HepG2 (cell line): Measurements from ENCODE around the gene VAC14. TPM values are rescaled to one million over a fixed set of nuclear protein-coding genes. Genes with fewer than 3 reads are reported as not detected.

Experiments
- ARHGAP35 ChIP-seq: sonication (generic); formaldehyde crosslinking; IDR thresholded peaks from 2 replicates; pipeline ENCODE4 v1.9.0; 2022; ENCODE audit warnings: mild to moderate bottlenecking, inconsistent platforms, moderate library complexity, missing genetic modification reagents, borderline replicate concordance
- DMAP1 ChIP-seq: IDR thresholded peaks from 2 replicates; pipeline ENCODE4 v1.6.1; 2016
- HDAC1 ChIP-seq: sonication (generic); formaldehyde crosslinking; IDR thresholded peaks from 2 replicates; pipeline ENCODE4 v1.5.1; 2020; ENCODE audit warnings: mild to moderate bottlenecking, missing genetic modification reagents
- MAZ ChIP-seq, 2 experiments: sonication (generic) in 1 of 2; formaldehyde crosslinking in 1 of 2; IDR thresholded peaks; 2 replicates each; pipeline versions ENCODE4 v1.5.0 to v1.6.1; 2012 to 2020; ENCODE audit warnings: low read depth in 2 of 2, mild to moderate bottlenecking in 2 of 2, borderline replicate concordance in 1 of 2, improper control_type of control experiment in 1 of 2, low read length in 1 of 2, missing genetic modification reagents in 1 of 2, moderate library complexity in 1 of 2
- NCOA2 ChIP-seq: sonication (generic); formaldehyde crosslinking; IDR thresholded peaks from 2 replicates; pipeline ENCODE4 v1.8.0; 2022; ENCODE audit warnings: inconsistent platforms
- PPARG ChIP-seq: conservative IDR thresholded peaks from 2 replicates; pipeline ENCODE4 v1.6.1; 2016; ENCODE audit warnings: missing biosample characterization, missing genetic modification reagents
- RAD21 ChIP-seq: fragments of 450-650 bp; formaldehyde crosslinking; IDR thresholded peaks from 2 replicates; pipeline ENCODE4 v1.5.0; 2020; ENCODE audit warnings: mild to moderate bottlenecking
- RXRA ChIP-seq: sonication (generic); formaldehyde crosslinking; IDR thresholded peaks from 2 replicates; pipeline ENCODE4 v1.5.1; 2020; ENCODE audit warnings: missing genetic modification reagents
- SPEN ChIP-seq: sonication (generic); formaldehyde crosslinking; IDR thresholded peaks from 2 replicates; pipeline ENCODE4 v1.5.1; 2020; ENCODE audit warnings: low read depth, mild to moderate bottlenecking, missing genetic modification reagents
- SRY ChIP-seq: sonication (generic); formaldehyde crosslinking; IDR thresholded peaks from 2 replicates; pipeline ENCODE4 v1.8.0; 2022; ENCODE audit warnings: mild to moderate bottlenecking, missing genetic modification reagents
- ZNF275 ChIP-seq: sonication (generic); formaldehyde crosslinking; IDR thresholded peaks from 2 replicates; pipeline ENCODE4 v1.8.0; 2022; ENCODE audit warnings: missing genetic modification reagents, mild to moderate bottlenecking, inconsistent platforms, borderline replicate concordance
- ZNF501 ChIP-seq: sonication (generic); formaldehyde crosslinking; IDR thresholded peaks from 2 replicates; pipeline ENCODE4 v1.5.1; 2020; ENCODE audit warnings: mild to moderate bottlenecking, moderate library complexity, missing genetic modification reagents
- ZNF564 ChIP-seq: sonication (generic); formaldehyde crosslinking; IDR thresholded peaks from 2 replicates; pipeline ENCODE4 v1.8.1; 2023; ENCODE audit warnings: mild to moderate bottlenecking, missing genetic modification reagents
- ZNF777 ChIP-seq: sonication (generic); formaldehyde crosslinking; IDR thresholded peaks from 2 replicates; pipeline ENCODE4 v1.4.0; 2020; ENCODE audit warnings: missing genetic modification reagents
- polyA plus RNA-seq, 8 experiments: library from polyadenylated mRNA; depleted of rRNA in 3 of 8; stranded (reverse) in 7 of 8; unstranded in 1 of 8; fragments of >200 nt; fragmentation: Illumina TruSeq in 4 of 8; extraction: Trizol in 4 of 8; gene quantifications; 2 replicates each; pipeline versions ENCODE4 v1.2.1 to v1.2.3, GENCODE V29; 2011 to 2016; ENCODE audit warnings: low read depth in 4 of 8, missing spikeins in 1 of 8, mixed read lengths in 1 of 8; ENCODE audit not compliant: insufficient read depth in 1 of 8
- total RNA-seq, 5 experiments: library from RNA; depleted of rRNA; stranded (reverse); fragments of >200 nt; fragmentation: Illumina TruSeq; extraction: Trizol; gene quantifications; 2 replicates each; pipeline ENCODE4 v1.2.3, GENCODE V29; 2016; ENCODE audit warnings: low read depth in 1 of 5
- TF ChIP-seq, protein P1 (sequence below), 2 experiments: sonication (generic) in 1 of 2; formaldehyde crosslinking in 1 of 2; IDR thresholded peaks; 2 replicates each; pipeline versions ENCODE4 v1.6.1 to v1.9.0; 2014 to 2022; ENCODE audit warnings: antibody characterized with exemption in 1 of 2, borderline replicate concordance in 1 of 2, inconsistent platforms in 1 of 2, low read depth in 1 of 2, missing genetic modification reagents in 1 of 2
- TF ChIP-seq, protein P2 (sequence below): sonication (generic); formaldehyde crosslinking; IDR thresholded peaks from 2 replicates; pipeline ENCODE4 v1.5.1; 2020; ENCODE audit warnings: mild to moderate bottlenecking, missing genetic modification reagents, moderate library complexity

VAC14 gene
- total and polyA plus RNA-seq, 2 of the 13 experiments (the other 11 are each of a cell fraction or from before 2014, with no cell fraction given): 23.5 to 24.6 TPM

GRCh38 chr16:70689035-70689969, 111.7 kb downstream of the VAC14 start (continued):
- TF ChIP-seq, protein P1, sequence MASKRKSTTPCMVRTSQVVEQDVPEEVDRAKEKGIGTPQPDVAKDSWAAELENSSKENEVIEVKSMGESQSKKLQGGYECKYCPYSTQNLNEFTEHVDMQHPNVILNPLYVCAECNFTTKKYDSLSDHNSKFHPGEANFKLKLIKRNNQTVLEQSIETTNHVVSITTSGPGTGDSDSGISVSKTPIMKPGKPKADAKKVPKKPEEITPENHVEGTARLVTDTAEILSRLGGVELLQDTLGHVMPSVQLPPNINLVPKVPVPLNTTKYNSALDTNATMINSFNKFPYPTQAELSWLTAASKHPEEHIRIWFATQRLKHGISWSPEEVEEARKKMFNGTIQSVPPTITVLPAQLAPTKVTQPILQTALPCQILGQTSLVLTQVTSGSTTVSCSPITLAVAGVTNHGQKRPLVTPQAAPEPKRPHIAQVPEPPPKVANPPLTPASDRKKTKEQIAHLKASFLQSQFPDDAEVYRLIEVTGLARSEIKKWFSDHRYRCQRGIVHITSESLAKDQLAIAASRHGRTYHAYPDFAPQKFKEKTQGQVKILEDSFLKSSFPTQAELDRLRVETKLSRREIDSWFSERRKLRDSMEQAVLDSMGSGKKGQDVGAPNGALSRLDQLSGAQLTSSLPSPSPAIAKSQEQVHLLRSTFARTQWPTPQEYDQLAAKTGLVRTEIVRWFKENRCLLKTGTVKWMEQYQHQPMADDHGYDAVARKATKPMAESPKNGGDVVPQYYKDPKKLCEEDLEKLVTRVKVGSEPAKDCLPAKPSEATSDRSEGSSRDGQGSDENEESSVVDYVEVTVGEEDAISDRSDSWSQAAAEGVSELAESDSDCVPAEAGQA (IDR thresholded peaks at IDR 0.05; ENCODE audit: low read depth): peak; percentile 58; the same call in 1 of the 2 replicates
- TF ChIP-seq, protein P1 (CRISPR knock-in tag; IDR thresholded peaks at IDR 0.05; ENCODE audit: borderline replicate concordance): no peak
- TF ChIP-seq HDAC1 (CRISPR knock-in tag): peak; percentile 67
- no peak for TF ChIP-seq ARHGAP35
- TF ChIP-seq MAZ (IDR thresholded peaks at IDR 0.05; ENCODE audit: borderline replicate concordance, low read depth, low read length): peak; percentile 85
- no peak for TF ChIP-seq MAZ (CRISPR knock-in tag; IDR thresholded peaks at IDR 0.05; ENCODE audit: low read depth)
- no peak for TF ChIP-seq RXRA (CRISPR knock-in tag)
- peak; percentile 34; the same call in 1 of the 2 replicates for TF ChIP-seq RAD21 (CRISPR knock-in tag)
- TF ChIP-seq SPEN (CRISPR knock-in tag): peak; percentile 27; the same call in 1 of the 2 replicates
- TF ChIP-seq, protein P2, sequence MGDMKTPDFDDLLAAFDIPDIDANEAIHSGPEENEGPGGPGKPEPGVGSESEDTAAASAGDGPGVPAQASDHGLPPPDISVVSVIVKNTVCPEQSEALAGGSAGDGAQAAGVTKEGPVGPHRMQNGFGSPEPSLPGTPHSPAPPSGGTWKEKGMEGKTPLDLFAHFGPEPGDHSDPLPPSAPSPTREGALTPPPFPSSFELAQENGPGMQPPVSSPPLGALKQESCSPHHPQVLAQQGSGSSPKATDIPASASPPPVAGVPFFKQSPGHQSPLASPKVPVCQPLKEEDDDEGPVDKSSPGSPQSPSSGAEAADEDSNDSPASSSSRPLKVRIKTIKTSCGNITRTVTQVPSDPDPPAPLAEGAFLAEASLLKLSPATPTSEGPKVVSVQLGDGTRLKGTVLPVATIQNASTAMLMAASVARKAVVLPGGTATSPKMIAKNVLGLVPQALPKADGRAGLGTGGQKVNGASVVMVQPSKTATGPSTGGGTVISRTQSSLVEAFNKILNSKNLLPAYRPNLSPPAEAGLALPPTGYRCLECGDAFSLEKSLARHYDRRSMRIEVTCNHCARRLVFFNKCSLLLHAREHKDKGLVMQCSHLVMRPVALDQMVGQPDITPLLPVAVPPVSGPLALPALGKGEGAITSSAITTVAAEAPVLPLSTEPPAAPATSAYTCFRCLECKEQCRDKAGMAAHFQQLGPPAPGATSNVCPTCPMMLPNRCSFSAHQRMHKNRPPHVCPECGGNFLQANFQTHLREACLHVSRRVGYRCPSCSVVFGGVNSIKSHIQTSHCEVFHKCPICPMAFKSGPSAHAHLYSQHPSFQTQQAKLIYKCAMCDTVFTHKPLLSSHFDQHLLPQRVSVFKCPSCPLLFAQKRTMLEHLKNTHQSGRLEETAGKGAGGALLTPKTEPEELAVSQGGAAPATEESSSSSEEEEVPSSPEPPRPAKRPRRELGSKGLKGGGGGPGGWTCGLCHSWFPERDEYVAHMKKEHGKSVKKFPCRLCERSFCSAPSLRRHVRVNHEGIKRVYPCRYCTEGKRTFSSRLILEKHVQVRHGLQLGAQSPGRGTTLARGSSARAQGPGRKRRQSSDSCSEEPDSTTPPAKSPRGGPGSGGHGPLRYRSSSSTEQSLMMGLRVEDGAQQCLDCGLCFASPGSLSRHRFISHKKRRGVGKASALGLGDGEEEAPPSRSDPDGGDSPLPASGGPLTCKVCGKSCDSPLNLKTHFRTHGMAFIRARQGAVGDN (CRISPR knock-in tag): peak; percentile 92
- TF ChIP-seq NCOA2 (CRISPR knock-in tag): peak; percentile 72; the same call in 1 of the 2 replicates
- TF ChIP-seq DMAP1: peak; percentile 35; the same call in 1 of the 2 replicates
- TF ChIP-seq ZNF777 (CRISPR knock-in tag): no peak
- TF ChIP-seq SRY (CRISPR knock-in tag): peak; percentile 20; the same call in 1 of the 2 replicates
- TF ChIP-seq PPARG: peak; percentile 62; the same call in 1 of the 2 replicates
- TF ChIP-seq ZNF275 (CRISPR knock-in tag): no peak
- TF ChIP-seq ZNF564: no peak
- TF ChIP-seq ZNF501 (CRISPR knock-in tag): no peak
